ENCODE measurements around the gene SIX1.

SIX1 gene

GRCh38 chr14:60641742-60642269 lies 7.5 kb downstream of the SIX1 start:
- DNase-seq = no peak

GRCh38 chr14:60640859-60641741 lies 8.2 kb downstream of the SIX1 start:
- DNase-seq = no peak

GRCh38 chr14:60639674-60640073 lies 9.6 kb downstream of the SIX1 start:
- DNase-seq = no peak

- DNase-seq = no peak
Measured at GRCh38 chr14:60637479-60638315, 11.6 kb downstream of the SIX1 start.

- DNase-seq = no peak
Measured at GRCh38 chr14:60636879-60637478, 12.3 kb downstream of the SIX1 start.

- DNase-seq = no peak
Measured at GRCh38 chr14:60634153-60634552, 15.1 kb downstream of the SIX1 start.

GRCh38 chr14:60632777-60633176 lies 16.5 kb downstream of the SIX1 start:
- no peak for DNase-seq

GRCh38 chr14:60632257-60632656 lies 17.0 kb downstream of the SIX1 start:
- DNase-seq = no peak

- DNase-seq = no peak
Measured at GRCh38 chr14:60631842-60632241, 17.4 kb downstream of the SIX1 start.

- no peak for DNase-seq
Measured at GRCh38 chr14:60630129-60630528, 19.1 kb downstream of the SIX1 start.

GRCh38 chr14:60628892-60629291 lies 20.4 kb downstream of the SIX1 start:
- no peak for DNase-seq

- DNase-seq = no peak
Measured at GRCh38 chr14:60622917-60623257, 26.4 kb downstream of the SIX1 start.

- DNase-seq = no peak
Measured at GRCh38 chr14:60622210-60622916, 26.9 kb downstream of the SIX1 start.

GRCh38 chr14:60621386-60621785 lies 27.9 kb downstream of the SIX1 start:
- peak; percentile 17 for DNase-seq

GRCh38 chr14:60618241-60618640 lies 31.0 kb downstream of the SIX1 start:
- DNase-seq = peak; percentile 93

GRCh38 chr14:60616461-60616959 lies 32.8 kb downstream of the SIX1 start:
- no peak for DNase-seq

- no peak for DNase-seq
Measured at GRCh38 chr14:60602291-60602690, 47.0 kb downstream of the SIX1 start.

- no peak for DNase-seq
Measured at GRCh38 chr14:60599727-60600126, 49.5 kb downstream of the SIX1 start.

GRCh38 chr14:60596139-60596538 lies 53.1 kb downstream of the SIX1 start:
- no peak for DNase-seq

GRCh38 chr14:60594062-60594461 lies 55.2 kb downstream of the SIX1 start:
- peak; percentile 18 for DNase-seq
